Choroid plexus epithelial cell (primary cell): ENCODE results near the gene BLOC1S6.
"Not testable (repeated sequence)": the region's sequence is repeated elsewhere in the genome, so short reads cannot be mapped to it uniquely, and the experiment has no call there.

Experiments
- DNase-seq: peaks from one replicate; pipeline ENCODE4 v3.0.0-alpha.2; 2010; ENCODE audit warnings: low read depth
- H3K4me3 ChIP-seq: 2 replicates; pipeline ENCODE4 v1.5.1; 2011; ENCODE audit warnings: low read depth, mild to moderate bottlenecking, control low read depth, low read length, moderate library complexity
- TF ChIP-seq, protein P1 (sequence below): conservative IDR thresholded peaks from 2 replicates; pipeline ENCODE4 v1.5.1; 2011; ENCODE audit warnings: low read depth, mild to moderate bottlenecking, control low read depth, inconsistent platforms, low read length, moderate library complexity

BLOC1S6 gene

DNA sequence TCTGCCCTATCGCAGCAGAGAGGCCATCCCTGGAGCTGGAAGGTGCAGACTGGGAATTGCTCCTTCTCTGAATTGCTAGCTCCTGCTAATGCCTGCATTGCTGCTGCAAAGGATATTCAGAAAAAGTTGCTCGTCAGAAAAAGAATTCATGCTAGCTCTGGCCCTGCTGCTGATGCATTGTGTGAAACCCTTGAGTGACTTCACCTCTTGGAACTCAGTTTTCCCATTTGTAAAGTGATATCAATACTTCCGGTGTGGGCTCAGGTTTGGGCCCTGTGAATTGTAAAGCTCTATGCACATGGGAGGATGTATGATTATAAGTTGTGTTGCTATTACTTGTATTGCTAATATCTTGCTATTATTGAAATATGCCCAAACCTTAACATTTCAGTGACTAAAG is 59.0 kb downstream of the BLOC1S6 start:
- TF ChIP-seq, protein P1, sequence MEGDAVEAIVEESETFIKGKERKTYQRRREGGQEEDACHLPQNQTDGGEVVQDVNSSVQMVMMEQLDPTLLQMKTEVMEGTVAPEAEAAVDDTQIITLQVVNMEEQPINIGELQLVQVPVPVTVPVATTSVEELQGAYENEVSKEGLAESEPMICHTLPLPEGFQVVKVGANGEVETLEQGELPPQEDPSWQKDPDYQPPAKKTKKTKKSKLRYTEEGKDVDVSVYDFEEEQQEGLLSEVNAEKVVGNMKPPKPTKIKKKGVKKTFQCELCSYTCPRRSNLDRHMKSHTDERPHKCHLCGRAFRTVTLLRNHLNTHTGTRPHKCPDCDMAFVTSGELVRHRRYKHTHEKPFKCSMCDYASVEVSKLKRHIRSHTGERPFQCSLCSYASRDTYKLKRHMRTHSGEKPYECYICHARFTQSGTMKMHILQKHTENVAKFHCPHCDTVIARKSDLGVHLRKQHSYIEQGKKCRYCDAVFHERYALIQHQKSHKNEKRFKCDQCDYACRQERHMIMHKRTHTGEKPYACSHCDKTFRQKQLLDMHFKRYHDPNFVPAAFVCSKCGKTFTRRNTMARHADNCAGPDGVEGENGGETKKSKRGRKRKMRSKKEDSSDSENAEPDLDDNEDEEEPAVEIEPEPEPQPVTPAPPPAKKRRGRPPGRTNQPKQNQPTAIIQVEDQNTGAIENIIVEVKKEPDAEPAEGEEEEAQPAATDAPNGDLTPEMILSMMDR, result no peak
- DNase-seq, result peak; percentile 40
- H3K4me3 ChIP-seq, result no peak overlapping the region

DNA sequence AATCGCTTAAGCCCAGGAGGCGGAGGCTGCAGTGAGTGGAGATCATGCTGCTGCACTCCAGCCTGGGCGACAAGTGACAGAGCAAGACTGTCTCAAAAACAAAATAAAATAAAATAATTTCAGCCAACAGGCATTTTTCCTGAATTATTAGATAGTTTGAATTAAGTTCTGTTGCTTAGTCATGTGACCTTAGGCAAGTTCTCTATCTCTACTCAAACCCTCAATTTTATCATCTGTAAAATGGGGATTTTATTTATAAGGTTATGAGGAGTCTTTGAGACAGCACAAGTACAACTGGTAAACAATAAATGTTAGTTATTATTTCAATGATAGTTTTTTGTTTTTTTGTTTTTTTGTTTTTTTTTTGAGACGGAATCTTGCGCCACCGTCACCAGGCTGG is 60.6 kb downstream of the BLOC1S6 start:
- no peak overlapping the region for H3K4me3 ChIP-seq
- DNase-seq, result no peak
- TF ChIP-seq, protein P1, result no peak

- TF ChIP-seq, protein P1, result no peak
- no peak overlapping the region for H3K4me3 ChIP-seq
- peak; percentile 79 for DNase-seq
Observed at GRCh38 chr15:45648521-45649200, 61.5 kb downstream of the BLOC1S6 start.

GRCh38 chr15:45650007-45650406 is 62.8 kb downstream of the BLOC1S6 start:
- not testable (repeated sequence) for H3K4me3 ChIP-seq, DNase-seq

DNA sequence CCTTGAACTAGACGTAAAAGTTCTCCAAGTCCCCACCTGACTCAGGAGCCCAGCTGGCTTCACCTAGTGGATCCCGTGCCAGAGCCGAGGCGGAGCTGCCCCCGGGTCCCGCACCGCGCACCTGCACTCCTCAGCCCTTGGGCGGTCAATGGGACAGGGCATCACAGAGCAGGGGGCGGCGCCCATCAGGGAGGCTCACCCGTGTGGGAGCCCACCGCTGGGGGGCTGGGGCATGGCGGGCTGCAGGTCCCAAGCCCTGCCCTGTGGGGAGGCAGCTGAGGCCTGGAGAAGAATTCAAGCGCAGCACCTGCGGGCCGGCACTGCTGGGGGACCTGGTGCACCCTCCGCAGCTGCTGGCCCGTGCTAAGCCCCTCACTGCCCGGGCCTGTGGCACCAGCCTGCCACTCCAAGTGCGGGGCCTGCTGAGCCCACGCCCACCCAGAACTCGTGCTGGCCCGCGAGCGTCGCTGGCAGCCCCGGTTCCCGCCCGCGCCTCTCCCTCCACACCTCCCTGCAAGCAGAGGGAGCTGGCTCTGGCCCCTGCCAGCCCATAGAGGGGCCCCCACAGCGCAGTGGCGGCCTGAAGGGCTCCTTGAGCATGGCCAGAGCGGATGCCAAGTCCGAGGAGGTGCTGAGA is 63.8 kb downstream of the BLOC1S6 start:
- TF ChIP-seq, protein P1, result no peak
- no peak for DNase-seq
- no peak overlapping the region for H3K4me3 ChIP-seq

DNA sequence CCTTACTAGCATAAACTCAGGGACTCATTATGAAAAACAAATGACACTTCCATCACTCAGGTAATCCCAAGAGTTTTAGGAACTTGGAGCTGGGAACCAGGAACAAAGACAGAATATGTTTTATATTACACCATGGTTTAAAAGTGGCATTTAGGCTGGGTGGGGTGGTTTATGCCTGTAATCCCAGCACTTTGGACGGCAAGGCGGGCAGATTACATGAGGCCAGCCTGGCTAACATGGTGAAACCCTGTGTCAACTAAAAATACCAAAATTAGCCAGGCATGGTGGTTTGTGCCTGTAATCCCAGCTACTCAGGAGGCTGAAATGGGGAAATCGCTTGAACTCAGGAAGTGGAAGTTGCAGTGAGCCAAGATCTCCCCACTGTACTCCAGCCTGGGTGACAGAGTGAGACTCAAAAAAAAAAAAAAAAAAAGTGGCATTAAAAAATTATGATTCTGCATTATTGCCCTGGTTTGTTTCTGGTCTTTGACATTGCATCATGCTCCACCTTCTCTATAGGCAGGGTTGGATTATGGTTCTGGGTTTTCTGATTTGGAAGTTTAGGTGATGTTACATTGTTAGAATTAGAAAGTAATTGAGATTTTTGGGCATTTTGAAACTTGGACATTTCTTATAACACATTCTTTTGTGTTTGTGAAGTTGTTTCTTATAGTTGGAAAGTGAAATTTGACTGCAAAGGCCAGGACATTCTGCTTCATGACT is 66.7 kb downstream of the BLOC1S6 start:
- DNase-seq, result no peak
- H3K4me3 ChIP-seq, result no peak overlapping the region
- TF ChIP-seq, protein P1, result no peak

- no peak for DNase-seq
- TF ChIP-seq, protein P1, result no peak
- no peak overlapping the region for H3K4me3 ChIP-seq
Observed at GRCh38 chr15:45654749-45655148, 67.6 kb downstream of the BLOC1S6 start.
